ENCODE data around the gene ACTL8.

DNA sequence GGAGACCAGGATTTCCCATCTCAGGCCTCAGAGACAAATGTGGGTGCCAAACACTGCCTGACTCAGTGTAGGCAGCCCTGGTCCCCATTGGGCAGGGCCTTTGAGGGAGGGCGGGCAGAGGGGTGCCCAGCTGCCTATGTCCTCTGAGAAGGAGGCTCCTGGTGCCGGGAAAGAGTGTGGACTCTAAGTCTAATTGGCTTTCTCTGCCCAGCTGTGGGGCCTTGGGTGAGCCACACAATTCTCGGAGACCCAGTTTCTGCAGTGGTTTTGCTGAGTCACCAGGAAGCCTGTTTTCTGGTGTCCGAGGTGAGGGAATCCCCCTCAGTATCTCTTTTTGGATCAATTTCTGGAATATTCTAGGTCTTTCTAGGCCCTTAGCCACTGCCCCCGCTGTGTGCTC is 35.3 kb upstream of the ACTL8 start:
- TF ChIP-seq, protein P1, sequence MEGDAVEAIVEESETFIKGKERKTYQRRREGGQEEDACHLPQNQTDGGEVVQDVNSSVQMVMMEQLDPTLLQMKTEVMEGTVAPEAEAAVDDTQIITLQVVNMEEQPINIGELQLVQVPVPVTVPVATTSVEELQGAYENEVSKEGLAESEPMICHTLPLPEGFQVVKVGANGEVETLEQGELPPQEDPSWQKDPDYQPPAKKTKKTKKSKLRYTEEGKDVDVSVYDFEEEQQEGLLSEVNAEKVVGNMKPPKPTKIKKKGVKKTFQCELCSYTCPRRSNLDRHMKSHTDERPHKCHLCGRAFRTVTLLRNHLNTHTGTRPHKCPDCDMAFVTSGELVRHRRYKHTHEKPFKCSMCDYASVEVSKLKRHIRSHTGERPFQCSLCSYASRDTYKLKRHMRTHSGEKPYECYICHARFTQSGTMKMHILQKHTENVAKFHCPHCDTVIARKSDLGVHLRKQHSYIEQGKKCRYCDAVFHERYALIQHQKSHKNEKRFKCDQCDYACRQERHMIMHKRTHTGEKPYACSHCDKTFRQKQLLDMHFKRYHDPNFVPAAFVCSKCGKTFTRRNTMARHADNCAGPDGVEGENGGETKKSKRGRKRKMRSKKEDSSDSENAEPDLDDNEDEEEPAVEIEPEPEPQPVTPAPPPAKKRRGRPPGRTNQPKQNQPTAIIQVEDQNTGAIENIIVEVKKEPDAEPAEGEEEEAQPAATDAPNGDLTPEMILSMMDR (IDR thresholded peaks at IDR 0.05): no peak
- no peak for TF ChIP-seq POLR2A (IDR thresholded peaks at IDR 0.05)

Data from tibial nerve (tissue), 3 donors.